Nucleus accumbens (tissue), 56 donors: ENCODE measurements around the gene CBX1.

ENCODE experiments used
- DNase-seq, 56 donors: peaks; one replicate each; lab custom pipeline; 2025; lab: John Stamatoyannopoulos, UW

The CBX1 gene

DNA sequence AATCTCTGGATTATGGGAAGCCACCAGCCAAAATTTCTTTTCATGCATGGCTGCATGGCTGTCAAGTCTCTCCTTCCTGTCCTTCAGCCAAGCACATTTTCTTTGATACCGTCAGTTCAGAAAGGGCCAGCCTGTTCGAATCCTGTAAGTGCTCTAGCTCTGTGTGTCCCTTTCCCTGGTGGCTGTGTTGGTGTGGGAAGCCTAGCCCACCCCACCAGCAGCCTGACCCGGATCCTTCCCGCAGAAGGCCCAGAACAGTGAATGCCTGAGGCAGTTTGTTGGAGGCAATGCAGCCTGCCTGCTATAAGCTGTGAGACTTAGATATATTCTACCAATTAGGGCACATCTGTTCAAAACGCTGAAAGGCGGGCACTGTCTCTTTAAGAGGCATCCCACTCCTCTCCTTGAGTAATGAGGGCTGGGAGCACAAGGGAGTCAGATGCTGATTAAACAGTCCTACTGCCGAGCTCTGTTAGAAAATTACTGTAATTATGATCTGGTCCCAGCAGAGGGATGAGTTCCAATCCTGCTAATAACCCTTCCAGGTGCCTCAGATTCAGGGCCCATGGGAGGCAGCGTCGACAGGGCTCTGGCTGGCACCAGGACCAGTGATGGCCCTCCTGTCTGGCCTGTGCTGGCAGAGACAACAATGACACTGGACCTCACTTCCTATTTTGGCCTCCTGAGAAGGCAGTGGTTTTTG is 24.7 kb upstream of the CBX1 start:
- DNase-seq: no peak

DNA sequence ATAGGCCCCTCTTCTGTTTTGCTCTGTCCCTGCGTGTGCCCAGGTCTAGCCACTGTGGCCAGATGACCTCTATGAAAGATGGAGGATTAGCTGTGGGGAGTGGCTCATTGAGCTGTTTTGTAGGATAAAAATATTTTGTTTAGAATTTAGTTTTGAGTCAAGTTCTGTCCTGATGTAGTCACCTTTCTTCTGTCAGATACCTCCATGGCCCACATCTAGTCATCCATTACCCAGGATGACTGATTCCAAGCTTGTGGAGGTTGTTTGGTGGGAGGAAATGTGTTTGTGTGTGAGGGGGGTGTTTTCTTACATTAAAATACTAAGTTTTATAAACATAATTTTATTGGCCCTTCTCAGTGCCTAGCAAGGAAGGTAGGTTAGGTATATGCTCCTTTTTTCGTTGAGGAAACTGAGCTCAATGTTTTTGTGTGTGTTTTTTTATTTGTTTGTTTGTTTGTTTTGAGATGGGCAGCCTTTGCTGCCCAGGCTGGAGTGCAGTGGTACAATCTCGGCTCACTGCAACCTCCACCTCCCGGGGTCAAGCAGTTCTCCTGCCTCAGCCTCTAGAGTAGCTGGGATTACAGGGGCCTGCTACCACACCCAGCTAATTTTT is 22.6 kb upstream of the CBX1 start:
- no peak for DNase-seq

DNA sequence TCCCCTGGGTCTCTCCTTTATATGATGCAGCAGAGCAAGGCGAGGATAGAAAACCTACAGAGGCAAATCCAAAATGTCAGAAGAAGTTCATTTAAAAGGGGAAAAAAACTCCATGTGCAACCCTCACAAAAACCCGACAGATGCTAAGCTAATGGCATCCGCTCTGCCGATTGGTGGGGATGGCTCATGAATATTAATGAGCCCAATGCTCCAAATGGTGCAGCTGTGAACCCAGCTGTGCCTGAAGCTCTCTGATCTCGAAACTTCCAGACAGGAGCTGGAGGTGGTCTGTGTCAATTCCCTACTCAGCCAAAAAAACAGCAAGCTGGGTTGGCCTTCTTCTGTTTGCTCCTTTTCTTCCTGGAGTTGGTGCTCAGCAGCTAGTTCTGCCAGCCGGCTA is 21.8 kb upstream of the CBX1 start:
- DNase-seq: peak in 48 of 56 donors; percentile 12 to 83 (median 59)

DNA sequence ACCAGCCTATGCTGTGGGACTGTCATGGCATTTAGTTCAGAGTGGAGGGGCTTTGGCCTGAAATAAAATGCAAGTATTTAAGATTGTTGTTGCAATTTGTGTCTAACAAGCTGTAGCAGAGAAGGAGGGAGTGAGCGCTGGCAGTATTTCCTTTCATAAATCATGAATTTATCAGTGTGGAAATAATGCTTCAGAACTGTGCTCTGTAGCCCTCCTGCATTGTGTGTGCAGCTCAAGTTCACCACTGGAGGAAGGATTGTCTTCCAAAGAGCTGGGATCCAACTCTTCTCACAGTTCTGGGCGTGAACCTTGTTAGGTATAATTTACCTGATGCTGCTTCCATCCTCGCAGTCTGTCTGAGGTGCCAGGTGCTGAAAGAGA is 21.4 kb upstream of the CBX1 start:
- peak in 1 of 56 donors; percentile 24 for DNase-seq

DNA sequence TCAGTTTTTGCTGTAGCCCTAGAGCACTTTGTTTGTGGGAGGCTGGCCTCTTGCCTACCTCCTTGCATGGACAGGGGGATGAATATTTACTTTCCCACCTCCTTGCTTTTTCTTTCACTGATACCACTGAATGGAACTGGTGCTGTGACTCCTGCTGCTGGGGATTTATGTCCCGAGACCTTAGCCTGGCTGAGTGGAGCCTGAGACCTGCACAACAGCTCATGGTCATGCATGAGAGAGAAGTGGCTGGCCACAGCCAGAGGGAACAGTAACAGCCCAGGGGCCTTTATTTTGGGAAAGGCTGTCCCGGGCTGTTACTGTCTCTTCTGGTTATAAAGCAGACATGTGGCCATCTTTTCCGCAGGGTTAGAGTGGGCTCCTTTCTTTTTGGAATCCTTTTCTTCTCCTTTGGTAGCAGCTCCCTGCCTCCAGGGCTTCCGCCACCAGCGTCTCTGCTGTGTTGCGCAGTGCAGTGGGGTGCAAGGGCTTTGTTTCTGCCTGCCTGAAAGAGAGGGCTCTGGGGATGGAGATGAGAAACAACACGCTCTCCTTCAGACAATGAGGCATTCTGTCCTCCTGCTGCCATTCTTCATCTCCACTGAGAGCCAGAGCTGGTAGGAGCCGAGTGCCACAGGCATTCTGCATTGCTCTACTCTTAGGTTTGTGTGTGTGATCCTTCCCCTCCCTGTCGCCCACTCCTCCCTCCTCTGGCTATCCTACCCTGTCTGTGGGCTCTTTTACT is 20.8 kb upstream of the CBX1 start:
- peak in 40 of 56 donors; percentile 10 to 70 (median 36) for DNase-seq

DNA sequence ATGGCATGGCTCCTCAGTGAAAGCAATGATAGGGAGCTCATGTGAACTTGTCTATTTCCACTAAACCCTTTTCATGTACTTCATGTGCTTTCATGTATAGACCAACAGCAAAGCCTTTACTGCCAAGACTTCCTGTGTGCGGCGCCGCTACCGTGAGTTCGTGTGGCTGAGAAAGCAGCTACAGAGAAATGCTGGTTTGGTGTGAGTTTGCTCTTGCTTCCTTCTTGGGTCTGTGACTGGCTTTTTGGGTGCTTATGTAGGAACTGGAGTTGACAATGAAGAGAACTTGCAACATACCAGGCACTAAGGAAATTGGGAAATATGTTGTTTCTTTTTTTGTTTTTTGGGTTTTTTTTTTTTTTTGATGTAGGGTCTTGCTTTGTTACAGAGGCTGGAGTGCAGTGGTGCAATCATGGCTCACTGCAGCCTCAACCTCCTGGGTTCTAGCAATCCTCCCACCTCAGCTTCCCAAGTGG is 12.0 kb upstream of the CBX1 start:
- DNase-seq: peak in 2 of 56 donors; percentile 2 to 6

DNA sequence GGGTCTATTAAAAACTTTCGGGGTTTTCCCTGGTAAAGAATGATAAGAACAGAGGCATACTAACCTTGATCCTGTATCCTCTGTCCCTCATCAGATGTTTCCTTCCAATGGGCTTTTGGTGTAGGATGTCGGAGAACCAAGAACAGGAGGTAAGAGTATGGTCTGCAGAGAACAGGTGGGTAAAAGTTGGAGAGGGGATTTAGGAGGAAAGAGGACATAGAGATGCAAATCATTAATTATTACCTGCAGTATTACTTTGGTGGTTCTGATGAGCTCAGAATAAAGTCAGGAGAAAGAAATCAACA is 10.6 kb upstream of the CBX1 start:
- DNase-seq: no peak

DNA sequence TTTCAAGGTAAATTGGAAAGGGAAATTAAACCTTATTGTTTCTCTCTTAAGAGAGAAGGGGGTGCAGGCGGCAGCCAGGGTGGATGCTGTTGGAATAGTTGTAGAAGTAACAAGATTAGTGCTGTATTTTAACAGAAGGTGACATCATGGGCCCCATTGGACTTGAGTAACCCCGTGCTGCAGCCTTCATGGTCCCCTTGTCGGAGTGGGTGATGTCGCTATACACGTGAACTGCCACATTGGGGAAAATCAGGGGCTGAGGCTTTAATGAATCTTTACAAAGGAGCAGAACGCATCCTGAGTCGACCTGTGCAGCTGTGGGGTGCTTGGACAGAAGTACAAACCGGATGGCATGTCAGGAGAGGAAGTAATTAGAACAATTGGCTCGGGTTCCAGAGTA is 9.5 kb upstream of the CBX1 start:
- no peak for DNase-seq

DNA sequence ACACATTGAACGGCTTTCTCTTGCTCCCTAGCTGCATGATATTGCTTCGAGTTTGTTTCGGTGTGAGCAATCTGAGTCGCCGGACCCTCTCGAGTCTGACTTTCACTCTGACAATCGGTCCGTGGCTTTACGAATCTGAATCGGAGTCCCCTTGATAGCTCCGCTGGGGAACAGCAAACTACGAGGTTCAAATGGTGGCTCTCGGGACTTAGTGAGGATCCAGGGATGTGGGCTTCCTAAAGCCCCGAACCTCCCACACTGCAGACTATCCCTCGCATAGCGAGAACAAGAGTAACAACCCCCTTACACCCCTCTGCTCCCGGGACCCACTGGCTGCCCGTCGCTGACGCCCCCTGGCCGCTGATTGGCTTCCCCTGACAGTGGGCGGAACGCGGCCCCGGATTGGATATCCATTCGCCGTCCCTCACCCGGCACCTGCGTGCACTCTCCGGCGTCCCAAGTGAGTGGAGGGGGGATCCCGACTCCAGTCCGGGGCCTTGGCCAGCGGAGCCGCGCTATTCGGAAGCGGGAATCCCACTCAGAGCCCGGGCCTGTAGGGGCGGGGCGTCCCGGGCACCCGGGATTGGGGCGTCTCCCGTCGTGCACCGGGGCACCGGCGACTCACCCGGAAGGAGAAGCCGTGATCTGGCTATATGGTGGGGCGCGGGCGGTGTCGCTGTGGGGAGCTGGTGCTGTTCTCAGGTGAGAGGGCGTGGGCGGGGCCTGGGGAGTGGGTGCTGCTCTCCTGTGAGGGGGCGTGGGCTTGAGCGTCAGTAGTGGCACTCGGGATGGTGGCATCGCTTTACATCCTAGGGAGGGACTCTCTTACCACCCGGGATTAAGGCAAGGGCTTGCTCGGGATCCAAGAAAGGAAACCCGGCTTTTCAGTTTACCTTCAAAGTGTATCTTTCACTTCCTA is 6.1 kb upstream of the CBX1 start, which contains the start of gene SNX11:
SNX11 (plus strand) TSS at position 630 of the 919 bp plus-strand sequence. CDS start 4,278 bp downstream, outside the sequence.
- peak; percentile 67 to 99 (median 93) for DNase-seq

DNA sequence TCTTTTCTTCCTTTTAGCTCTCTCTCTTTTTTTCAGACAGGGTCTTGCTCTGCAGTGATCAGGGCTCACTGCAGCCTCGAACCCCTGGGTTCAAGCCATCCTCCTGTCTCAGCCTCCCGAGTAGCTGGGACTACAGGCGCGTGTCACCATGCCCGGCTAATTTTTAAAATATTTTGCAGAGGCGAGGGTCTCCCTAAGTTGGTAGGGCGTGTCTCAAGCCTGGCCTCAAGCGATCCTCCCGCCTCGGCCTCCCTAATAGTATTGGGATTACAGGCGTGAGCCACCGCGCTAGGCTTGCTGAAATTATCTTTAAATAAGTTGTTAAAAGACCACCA is 5.5 kb upstream of the CBX1 start:
- no peak for DNase-seq

DNA sequence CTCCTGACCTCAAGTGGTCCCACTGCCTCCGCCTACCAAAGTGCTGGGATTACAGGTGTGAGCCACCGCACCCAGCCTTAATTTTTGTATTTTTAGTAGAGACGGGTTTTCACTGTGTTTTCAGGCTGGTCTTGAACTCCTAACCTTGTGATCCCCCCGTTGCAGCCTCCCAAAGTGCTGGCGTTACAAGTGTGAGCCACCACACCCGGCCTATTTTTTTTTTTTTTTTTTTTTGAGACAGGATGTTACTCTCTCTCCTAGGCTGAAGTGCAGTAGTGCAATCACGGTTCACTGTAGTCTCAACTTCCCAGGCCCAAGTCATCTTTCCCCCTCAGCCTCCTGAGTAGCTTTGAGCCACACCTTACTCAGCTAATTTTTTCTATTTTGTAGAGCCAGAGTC is 3.2 kb upstream of the CBX1 start:
- no peak for DNase-seq

DNA sequence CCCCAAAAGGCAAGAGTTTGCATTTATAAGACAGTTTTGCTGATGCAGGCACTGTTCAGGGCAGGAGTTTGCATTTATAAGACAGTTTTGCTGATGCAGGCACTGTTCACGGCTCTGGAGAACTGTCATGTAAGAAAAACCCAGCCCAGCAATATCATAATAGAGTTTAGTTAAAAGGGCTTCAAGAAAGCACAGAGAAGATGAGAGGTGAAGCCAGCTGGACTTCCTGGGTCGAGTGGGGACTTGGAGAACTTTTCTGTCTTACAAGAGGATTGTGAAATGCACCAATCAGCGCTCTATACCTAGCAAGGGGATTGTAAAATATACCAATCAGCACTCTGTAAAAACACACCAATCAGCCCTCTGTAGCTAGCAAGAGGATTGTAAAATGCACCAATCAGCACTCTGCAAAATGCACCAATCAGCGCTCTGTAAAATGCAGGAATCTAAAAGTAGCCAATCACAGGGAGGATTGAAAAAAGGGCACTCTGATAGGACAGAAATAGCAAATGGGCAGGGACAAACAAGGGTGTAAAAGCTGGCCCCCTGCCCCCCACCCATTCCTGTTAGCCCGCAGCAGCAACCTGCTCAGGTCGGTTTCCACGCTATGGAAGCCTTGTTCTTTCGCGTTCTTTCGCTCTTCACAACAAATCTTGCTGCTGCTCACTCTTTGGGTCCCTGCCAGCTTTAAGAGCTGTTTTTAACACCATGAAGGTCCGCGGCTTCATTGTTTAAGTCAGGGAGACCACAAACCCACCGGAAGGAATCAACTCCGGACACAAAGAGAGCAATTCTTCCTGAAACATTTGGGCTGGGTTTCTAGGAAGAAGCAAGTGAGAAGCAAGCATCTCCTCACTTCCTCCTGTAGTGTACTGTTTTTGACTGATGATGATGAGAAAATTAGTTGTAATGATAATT is 1.8 kb upstream of the CBX1 start:
- peak in 1 of 56 donors; percentile 15 for DNase-seq

DNA sequence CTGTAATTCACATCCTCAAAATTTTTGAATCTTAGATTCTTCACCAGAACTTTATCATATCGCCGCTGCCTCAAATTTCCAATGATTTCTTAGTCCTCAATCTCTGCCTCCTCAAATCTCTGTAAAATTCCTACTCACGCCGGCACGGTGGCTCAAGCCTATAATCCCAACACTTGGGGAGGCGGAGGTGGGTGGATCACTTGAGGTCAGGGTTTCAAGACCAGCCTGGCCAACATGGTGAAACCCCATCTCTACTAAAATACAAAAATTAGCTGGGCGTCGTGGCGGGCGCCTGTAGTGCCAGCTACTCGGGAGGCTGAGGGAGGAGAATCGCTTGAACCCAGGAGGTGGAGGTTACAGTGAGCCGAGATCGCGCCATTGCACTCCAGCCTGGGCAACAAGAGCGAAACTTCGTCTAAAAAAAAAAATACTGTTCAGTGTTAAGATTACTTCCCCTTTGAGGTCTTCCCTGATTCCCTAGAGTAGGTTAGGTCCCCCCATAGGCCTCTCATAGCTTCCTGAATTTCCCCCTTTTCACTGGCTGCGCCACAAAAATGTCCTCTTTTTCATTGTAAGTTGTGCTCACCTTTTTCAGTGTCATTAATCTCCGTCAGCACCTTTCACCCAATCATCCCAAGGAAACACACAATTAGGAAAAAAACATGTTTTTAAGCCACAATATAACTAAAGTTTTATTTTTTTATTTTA is 919 bp upstream of the CBX1 start:
- no peak for DNase-seq

DNA sequence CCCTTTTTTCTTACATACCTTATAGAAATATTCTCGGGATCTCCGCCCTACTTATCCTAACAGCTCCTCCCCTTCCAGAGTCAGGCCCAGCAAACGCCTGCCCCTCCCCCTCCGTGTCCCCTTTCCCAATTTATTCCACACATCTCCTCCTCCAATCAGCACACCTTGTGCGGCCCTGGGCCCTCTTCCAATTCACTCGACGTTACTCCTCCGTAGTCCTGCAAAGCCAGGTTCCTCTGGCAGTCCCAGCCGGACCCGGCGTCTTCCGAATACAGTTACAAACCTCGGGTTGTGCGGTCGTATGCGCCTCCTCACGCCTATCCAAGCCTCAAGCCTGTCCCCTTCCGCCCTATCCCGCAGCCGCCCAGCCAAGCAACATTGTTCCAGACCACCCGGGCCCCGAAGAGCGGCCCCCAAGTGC is 677 bp downstream of the CBX1 start:
- peak in 33 of 56 donors; percentile 2 to 73 (median 50) for DNase-seq

DNA sequence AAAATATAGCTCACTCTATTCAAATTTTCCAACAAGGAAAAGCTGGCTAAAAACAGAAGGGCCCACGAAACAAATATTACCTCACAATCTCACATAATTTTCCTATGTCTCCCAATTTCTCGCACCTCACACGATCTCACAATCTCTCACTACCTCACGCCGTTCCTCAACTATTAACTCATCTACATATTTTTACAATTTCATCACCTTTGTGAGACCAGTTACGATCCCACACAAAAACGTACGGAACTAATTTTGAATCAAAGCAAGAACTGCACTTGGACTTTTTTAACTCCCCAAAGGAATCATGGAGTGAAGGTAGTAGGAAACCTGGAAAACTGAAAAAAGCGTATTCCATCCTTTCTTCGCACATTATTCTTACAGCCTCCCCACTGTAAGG is 1.1 kb downstream of the CBX1 start:
- no peak for DNase-seq

DNA sequence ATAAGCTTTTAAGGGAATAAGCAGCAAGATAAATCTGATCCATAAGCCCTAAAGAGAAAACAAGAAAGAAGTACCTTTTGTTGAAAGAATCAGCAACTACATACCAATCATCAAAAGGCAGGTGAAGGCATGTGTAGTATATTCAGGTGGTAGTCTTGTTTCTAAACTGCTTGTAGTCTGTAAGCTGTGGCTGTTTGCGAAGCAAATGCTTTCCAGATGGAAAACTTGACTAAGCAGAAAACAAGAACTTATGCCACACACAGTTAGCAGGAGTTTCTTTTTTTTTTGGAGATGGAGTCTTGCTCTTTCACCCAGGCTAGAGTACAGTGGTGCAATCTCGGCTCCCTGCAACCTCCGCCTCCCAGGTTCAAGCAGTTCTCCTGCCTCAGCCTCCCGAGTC is 5.7 kb downstream of the CBX1 start:
- no peak for DNase-seq

DNA sequence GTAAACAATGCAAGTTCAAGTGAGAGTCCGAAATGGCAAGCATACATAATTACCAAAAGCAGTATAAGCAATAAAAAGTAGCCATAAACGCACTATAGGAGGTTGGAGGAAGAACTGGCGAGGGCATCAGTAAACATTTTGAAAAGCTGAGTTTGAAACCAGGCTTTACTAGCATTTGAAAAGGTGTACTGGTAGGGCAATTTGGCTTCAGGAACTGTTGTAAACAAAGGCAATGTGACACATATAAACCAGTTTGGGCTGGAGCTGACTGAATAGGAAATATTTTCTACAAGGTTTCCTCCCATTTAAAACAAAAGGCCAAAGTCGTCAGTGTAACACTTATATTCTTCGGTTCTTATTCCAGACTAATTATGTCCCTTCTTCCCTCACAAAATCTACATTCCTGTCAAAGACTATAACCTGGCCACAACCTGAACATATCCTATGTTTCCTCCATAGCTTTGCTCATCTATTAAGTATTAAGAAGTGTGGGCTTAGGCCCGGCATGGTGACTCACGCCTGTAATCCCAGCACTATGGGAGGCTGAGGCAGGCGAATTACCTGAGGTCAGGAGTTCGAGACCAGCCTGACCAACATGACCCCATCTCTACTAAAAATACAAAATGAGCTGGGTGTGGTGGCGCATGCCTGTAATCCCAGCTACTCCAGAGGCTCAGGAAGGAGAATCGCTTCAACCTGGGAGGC is 7.8 kb downstream of the CBX1 start:
- DNase-seq: no peak

DNA sequence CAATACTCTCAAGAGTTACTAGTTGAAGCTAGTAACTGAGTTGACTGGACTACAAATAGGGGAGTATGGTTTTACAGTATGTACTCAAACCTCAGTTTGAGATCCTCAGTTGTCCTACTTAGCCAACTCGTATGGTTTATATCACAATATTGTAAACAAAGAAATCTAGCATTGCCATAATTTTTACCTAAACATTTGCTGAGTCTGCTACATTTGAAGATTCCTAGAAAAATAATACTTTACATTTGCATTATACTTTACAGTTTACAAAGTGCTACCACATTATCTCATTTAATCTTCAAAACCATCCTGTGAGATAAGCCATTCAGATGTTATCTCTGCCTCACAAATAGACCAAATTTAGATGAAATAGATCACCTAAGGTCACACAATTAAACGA is 16.3 kb downstream of the CBX1 start:
- no peak for DNase-seq
